ENCODE results near the gene AQP7. TPM values are rescaled to one million over a fixed set of nuclear protein-coding genes. Genes with fewer than 3 reads are reported as not detected.
"Not testable (repeated sequence)": the region's sequence is repeated elsewhere in the genome, so short reads cannot be mapped to it uniquely, and the experiment has no call there.

The AQP7 gene
- total RNA-seq, 3 donors from 2014 or later, result 9.2 to 25.2 (median 17.2) TPM

GRCh38 chr9:33382397-33382796, 20.0 kb downstream of the AQP7 start:
- H3K9me3 ChIP-seq; intact Hi-C loops (cut with DNase I, micrococcal nuclease); H3K4me1 ChIP-seq (ENCODE audit: low read depth); ATAC-seq; H3K36me3 ChIP-seq (ENCODE audit: low read depth); H3K4me3 ChIP-seq; DNase-seq: not testable (repeated sequence)

GRCh38 chr9:33381231-33381791, 21.1 kb downstream of the AQP7 start:
- no peaks in the 10 kb centered on the region for H3K9me3 ChIP-seq
- no peaks in the 10 kb centered on the region for H3K36me3 ChIP-seq (ENCODE audit: low read depth)
- H3K4me3 ChIP-seq, result no peak overlapping the region
- DNase-seq, result no peak
- intact Hi-C loops (cut with DNase I, micrococcal nuclease), result no loop called here
- H3K4me1 ChIP-seq (ENCODE audit: low read depth), result no peaks in the 10 kb centered on the region
- no peak for TF ChIP-seq CTCF (IDR thresholded peaks at IDR 0.05)
- peak; percentile 17 for ATAC-seq

GRCh38 chr9:33380390-33381094, 21.8 kb downstream of the AQP7 start:
- Histone ChIP-seq H3K36me3 (ENCODE audit: low read depth) (no peaks in the 10 kb centered on the region), H3K4me1 (ENCODE audit: low read depth) (no peaks in the 10 kb centered on the region), H3K9me3 (no peaks in the 10 kb centered on the region), H3K4me3 (no peak overlapping the region)
- no peak for DNase-seq
- intact Hi-C loops (cut with DNase I, micrococcal nuclease), result no loop called here
- no peak for TF ChIP-seq CTCF (IDR thresholded peaks at IDR 0.05)
- no peak for ATAC-seq

- Histone ChIP-seq H3K36me3 (ENCODE audit: low read depth) (no peaks in the 10 kb centered on the region), H3K9me3 (no peaks in the 10 kb centered on the region), H3K4me1 (ENCODE audit: low read depth) (peaks cover 3% of the 10 kb centered on the region), H3K4me3 (no peak overlapping the region)
- DNase-seq (no peak), ATAC-seq (no peak)
- intact Hi-C loops (cut with DNase I, micrococcal nuclease), result no loop called here
- TF ChIP-seq CTCF (IDR thresholded peaks at IDR 0.05), result no peak
These were observed 22.5 kb downstream of the AQP7 start for GRCh38 chr9:33379666-33380389.

GRCh38 chr9:33378121-33378795, 24.1 kb downstream of the AQP7 start:
- Histone ChIP-seq H3K9me3 (no peaks in the 10 kb centered on the region), H3K4me3 (no peak overlapping the region), H3K4me1 (ENCODE audit: low read depth) (peaks cover 5% of the 10 kb centered on the region), H3K36me3 (ENCODE audit: low read depth) (no peaks in the 10 kb centered on the region)
- TF ChIP-seq CTCF (IDR thresholded peaks at IDR 0.05), result no peak
- ATAC-seq (no peak), DNase-seq (no peak)
- intact Hi-C loops (cut with DNase I, micrococcal nuclease), result no loop called here

All from mucosa of descending colon (tissue), 3 donors.